SU-DHL-6 (cell line): Measurements from ENCODE around the gene HEXD.

Experiments
- CTCF ChIP-seq: fragments of 200-600 bp; sonication (generic); IDR thresholded peaks from one replicate; pipeline ENCODE4 v1.5.1; 2017; ENCODE audit warnings: antibody characterized with exemption, mild to moderate bottlenecking, low read length, moderate library complexity; ENCODE audit not compliant: insufficient read depth, poor library complexity, severe bottlenecking
- EZH2phosphoT487 ChIP-seq: fragments of 200-600 bp; sonication (generic), shearing (Covaris generic); conservative IDR thresholded peaks from 2 replicates; pipeline ENCODE4 v1.6.1; 2018; ENCODE audit warnings: mild to moderate bottlenecking, antibody characterized with exemption, low read length, moderate library complexity, mixed read lengths

- no peak for TF ChIP-seq CTCF
- TF ChIP-seq EZH2phosphoT487 = no peak
Observed at GRCh38 chr17:82389379-82389778, 28.8 kb upstream of the HEXD start.
